Measurements from ENCODE around the gene NOD2. TPM values are rescaled to one million over a fixed set of nuclear protein-coding genes. Genes with fewer than 3 reads are reported as not detected.

The NOD2 gene
- total RNA-seq, 1 experiment from 2014 or later: 5.4 TPM

DNA sequence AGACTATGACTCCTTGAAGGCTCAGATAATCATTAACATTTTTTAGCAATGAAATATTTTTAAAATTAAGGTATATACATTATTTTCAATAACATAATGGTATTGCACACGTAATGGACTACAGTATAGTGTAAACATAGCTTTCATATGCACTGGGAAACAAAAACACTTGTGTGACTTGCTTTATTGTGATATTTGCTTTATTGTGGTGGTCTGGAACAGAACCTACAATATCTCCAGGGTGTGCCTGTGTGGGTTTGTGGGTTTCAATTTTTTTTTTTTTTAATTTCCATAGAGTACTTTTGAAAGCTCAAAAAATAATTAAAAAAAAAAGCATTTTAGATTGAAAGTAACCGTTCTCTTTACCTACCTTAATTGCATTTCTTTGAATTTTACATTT lies 73.8 kb downstream of the NOD2 start:
- no TSS peak for BruUV-seq (replicated peaks)
- no peaks in the 10 kb centered on the region for H3K27me3 ChIP-seq (ENCODE audit: insufficient read depth, low read length)
- H2AFZ ChIP-seq (ENCODE audit: low read depth, low read length, poor library complexity, severe bottlenecking): no peak overlapping the region
- TF ChIP-seq, protein P1, sequence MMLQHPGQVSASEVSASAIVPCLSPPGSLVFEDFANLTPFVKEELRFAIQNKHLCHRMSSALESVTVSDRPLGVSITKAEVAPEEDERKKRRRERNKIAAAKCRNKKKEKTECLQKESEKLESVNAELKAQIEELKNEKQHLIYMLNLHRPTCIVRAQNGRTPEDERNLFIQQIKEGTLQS (IDR thresholded peaks at IDR 0.05): no peak
- DNase-seq (ENCODE audit: low read depth, low spot score) (no peak), ATAC-seq (no peak)
- no peak overlapping the region for H3K9ac ChIP-seq (ENCODE audit: low read length)
- peaks cover 0 to 3% of the 10 kb centered on the region in 2 experiments; a peak in 1 of 4 replicates for H3K9me3 ChIP-seq (ENCODE audit: control insufficient read depth in 1 of 2, insufficient read depth in 1 of 2, low read depth in 1 of 2, low read length in 2 of 2)
- H3K36me3 ChIP-seq (ENCODE audit: control insufficient read depth in 1 of 2, insufficient read depth in 2 of 2, low read length in 2 of 2): no peaks in the 10 kb centered on the region
- no peak overlapping the region for H3K4me3 ChIP-seq (replicated peaks in 1 of 2; ENCODE audit: low read depth in 1 of 2, low read length in 2 of 2)
- H3K4me1 ChIP-seq (ENCODE audit: control insufficient read depth in 1 of 2, insufficient read depth in 2 of 2, low read length in 2 of 2): no peaks in the 10 kb centered on the region
- intact Hi-C loops (cut with micrococcal nuclease): no loop called here
- H3K79me2 ChIP-seq (ENCODE audit: insufficient read depth, low read length): no peaks in the 10 kb centered on the region
- ChIA-PET CTCF (interaction anchor here (1.2 kb wide), 1 partner anchor 39 kb away, joined by 3 read pairs; no protein-coding TSS in a partner anchor), POLR2A (no interaction called here), RAD21 (ENCODE audit: low non-redundant PET in 1 of 2, low total read pairs in 2 of 2, uncharacterized antibody in 2 of 2, unreplicated experiment in 2 of 2) (no interaction called here)
- no peaks in the 10 kb centered on the region for H3K9me2 ChIP-seq (ENCODE audit: insufficient read depth)
- H3K4me2 ChIP-seq (ENCODE audit: low read length): no peak overlapping the region
- H4K20me1 ChIP-seq (ENCODE audit: insufficient read depth): no peaks in the 10 kb centered on the region
- no peak overlapping the region for H3K27ac ChIP-seq (ENCODE audit: low read depth, low read length)

DNA sequence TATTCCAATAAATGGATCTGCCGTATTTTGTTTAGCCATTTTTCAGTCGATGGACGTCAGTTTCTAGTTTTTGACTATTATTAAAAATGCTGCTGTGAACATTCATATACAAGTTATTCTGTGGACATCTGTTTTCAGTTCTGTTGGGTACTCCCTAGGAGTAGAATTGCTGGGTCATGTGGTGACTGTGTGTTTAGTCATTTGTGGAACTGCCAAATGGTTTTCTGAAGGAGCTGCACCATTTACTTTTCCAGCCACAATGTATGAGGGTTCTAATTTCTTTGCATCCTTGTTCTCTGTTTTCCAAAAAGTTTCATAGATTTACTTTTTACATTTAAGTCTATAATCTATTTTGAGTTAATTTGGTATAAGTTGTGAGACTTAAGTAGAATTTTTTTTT lies 78.0 kb downstream of the NOD2 start:
- CTCF ChIA-PET: no interaction called here

More for the DNA sequence above, 78.0 kb downstream of the NOD2 start:
- Histone ChIP-seq H3K79me2 (ENCODE audit: insufficient read depth, low read length) (no peaks in the 10 kb centered on the region), H3K9me2 (ENCODE audit: insufficient read depth) (no peaks in the 10 kb centered on the region), H3K36me3 (ENCODE audit: control insufficient read depth in 1 of 2, insufficient read depth in 2 of 2, low read length in 2 of 2) (no peaks in the 10 kb centered on the region), H3K9me3 (ENCODE audit: control insufficient read depth in 1 of 2, insufficient read depth in 1 of 2, low read depth in 1 of 2, low read length in 2 of 2) (no peaks in the 10 kb centered on the region), H2AFZ (ENCODE audit: low read depth, low read length, poor library complexity, severe bottlenecking) (no peak overlapping the region), H4K20me1 (ENCODE audit: insufficient read depth) (no peaks in the 10 kb centered on the region), H3K4me2 (ENCODE audit: low read length) (no peak overlapping the region), H3K9ac (ENCODE audit: low read length) (no peak overlapping the region), H3K4me3 (replicated peaks in 1 of 2; ENCODE audit: low read depth in 1 of 2, low read length in 2 of 2) (no peak overlapping the region), H3K27ac (ENCODE audit: low read depth, low read length) (no peak overlapping the region), H3K4me1 (ENCODE audit: control insufficient read depth in 1 of 2, insufficient read depth in 2 of 2, low read length in 2 of 2) (no peaks in the 10 kb centered on the region), H3K27me3 (ENCODE audit: insufficient read depth, low read length) (no peaks in the 10 kb centered on the region)
- ChIA-PET POLR2A (no interaction called here), RAD21 (ENCODE audit: low non-redundant PET in 1 of 2, low total read pairs in 2 of 2, uncharacterized antibody in 2 of 2, unreplicated experiment in 2 of 2) (no interaction called here)
- no peak for TF ChIP-seq CBX3 (IDR thresholded peaks at IDR 0.05; ENCODE audit: low read depth)
- TF ChIP-seq POLR2AphosphoS5 (IDR thresholded peaks at IDR 0.05; ENCODE audit: low read depth, low read length): no peak
- TF ChIP-seq ELF1 (IDR thresholded peaks at IDR 0.05; ENCODE audit: borderline replicate concordance, low read depth): no peak
- no peak for TF ChIP-seq EZH2 (IDR thresholded peaks at IDR 0.05)
- no peak for TF ChIP-seq CEBPB (IDR thresholded peaks at IDR 0.05; ENCODE audit: low read depth)
- TF ChIP-seq, protein P2, sequence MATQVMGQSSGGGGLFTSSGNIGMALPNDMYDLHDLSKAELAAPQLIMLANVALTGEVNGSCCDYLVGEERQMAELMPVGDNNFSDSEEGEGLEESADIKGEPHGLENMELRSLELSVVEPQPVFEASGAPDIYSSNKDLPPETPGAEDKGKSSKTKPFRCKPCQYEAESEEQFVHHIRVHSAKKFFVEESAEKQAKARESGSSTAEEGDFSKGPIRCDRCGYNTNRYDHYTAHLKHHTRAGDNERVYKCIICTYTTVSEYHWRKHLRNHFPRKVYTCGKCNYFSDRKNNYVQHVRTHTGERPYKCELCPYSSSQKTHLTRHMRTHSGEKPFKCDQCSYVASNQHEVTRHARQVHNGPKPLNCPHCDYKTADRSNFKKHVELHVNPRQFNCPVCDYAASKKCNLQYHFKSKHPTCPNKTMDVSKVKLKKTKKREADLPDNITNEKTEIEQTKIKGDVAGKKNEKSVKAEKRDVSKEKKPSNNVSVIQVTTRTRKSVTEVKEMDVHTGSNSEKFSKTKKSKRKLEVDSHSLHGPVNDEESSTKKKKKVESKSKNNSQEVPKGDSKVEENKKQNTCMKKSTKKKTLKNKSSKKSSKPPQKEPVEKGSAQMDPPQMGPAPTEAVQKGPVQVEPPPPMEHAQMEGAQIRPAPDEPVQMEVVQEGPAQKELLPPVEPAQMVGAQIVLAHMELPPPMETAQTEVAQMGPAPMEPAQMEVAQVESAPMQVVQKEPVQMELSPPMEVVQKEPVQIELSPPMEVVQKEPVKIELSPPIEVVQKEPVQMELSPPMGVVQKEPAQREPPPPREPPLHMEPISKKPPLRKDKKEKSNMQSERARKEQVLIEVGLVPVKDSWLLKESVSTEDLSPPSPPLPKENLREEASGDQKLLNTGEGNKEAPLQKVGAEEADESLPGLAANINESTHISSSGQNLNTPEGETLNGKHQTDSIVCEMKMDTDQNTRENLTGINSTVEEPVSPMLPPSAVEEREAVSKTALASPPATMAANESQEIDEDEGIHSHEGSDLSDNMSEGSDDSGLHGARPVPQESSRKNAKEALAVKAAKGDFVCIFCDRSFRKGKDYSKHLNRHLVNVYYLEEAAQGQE (IDR thresholded peaks at IDR 0.05; ENCODE audit: low read depth): no peak
- DNase-seq (ENCODE audit: low read depth, low spot score) (no peak), ATAC-seq (no peak)
- intact Hi-C loops (cut with micrococcal nuclease): no loop called here
- BruUV-seq (replicated peaks): no TSS peak
